HepG2 (cell line): ENCODE data around the gene ZNF277. TPM values are rescaled to one million over a fixed set of nuclear protein-coding genes. Genes with fewer than 3 reads are reported as not detected.

Experiments
- ATAC-seq: fragments of 200-7000 bp; cut with Tn5 transposase; 3 replicates; pipeline ENCODE4 v1.9.1; 2020; ENCODE audit warnings: mild to moderate bottlenecking, moderate library complexity
- BruUV-seq: library from RNA; stranded (reverse); fragments of 400-500 nt; replicated peaks from 2 replicates; lab custom pipeline; 2021; lab: Mats Ljungman, UMichigan
- CTCF ChIA-PET: fragments of 300-600 bp; formaldehyde crosslinking; extraction: SDS; loops from one replicate; lab custom pipeline; 2021; ENCODE audit warnings: low total read pairs, inconsistent platforms, low intra/inter-chr PET ratio; lab: Yijun Ruan, JAX
- POLR2A ChIA-PET: fragments of 350-600 bp; sonication (Branson Sonifier 250); formaldehyde crosslinking; loops from one replicate; lab custom pipeline; 2020; ENCODE audit warnings: antibody characterized with exemption, inconsistent platforms; lab: Yijun Ruan, JAX
- DNase-seq: peaks from one replicate; pipeline ENCODE4 v3.0.0-alpha.2; 2015; ENCODE audit warnings: low spot score
- FAIRE-seq: peaks from 3 replicates; lab custom pipeline; 2011; peaks lifted over from hg19 to GRCh38; lab: Jason Lieb, UNC
- H2AFZ ChIP-seq: one replicate; pipeline ENCODE4 v1.6.1; 2011; ENCODE audit warnings: low read length, inconsistent platforms
- H3K27ac ChIP-seq: fragments of 300-600 bp; 3 replicates; pipeline ENCODE4 v1.8.0; 2011; ENCODE audit warnings: mixed run types, mild to moderate bottlenecking, mixed read lengths, low read length, inconsistent platforms; ENCODE audit not compliant: insufficient read depth; ENCODE audit errors: extremely low read length
- H3K27me3 ChIP-seq, 2 experiments: fragments of 200-600 bp in 1 of 2; 2 replicates in 1 of 2; 3 replicates in 1 of 2; pipeline versions ENCODE4 v1.6.0 to v1.8.0; 2011; ENCODE audit warnings: low read length in 2 of 2, mild to moderate bottlenecking in 2 of 2, moderate library complexity in 2 of 2, inconsistent platforms in 1 of 2; ENCODE audit not compliant: insufficient read depth in 2 of 2, control insufficient read depth in 1 of 2
- H3K36me3 ChIP-seq, 2 experiments: fragments of 200-600 bp in 1 of 2; replicated peaks in 1 of 2; 2 replicates in 1 of 2; 3 replicates in 1 of 2; pipeline versions ENCODE4 v1.5.1 to v1.8.0; 2011; ENCODE audit warnings: low read length in 2 of 2, inconsistent platforms in 1 of 2; ENCODE audit not compliant: insufficient read depth in 2 of 2, control insufficient read depth in 1 of 2
- H3K4me1 ChIP-seq: 2 replicates; pipeline ENCODE4 v1.5.1; 2012; ENCODE audit warnings: low read length, inconsistent platforms; ENCODE audit not compliant: insufficient read depth
- H3K4me2 ChIP-seq: 2 replicates; pipeline ENCODE4 v1.6.0; 2011; ENCODE audit warnings: low read depth, low read length, inconsistent platforms
- H3K4me3 ChIP-seq, 3 experiments: fragments of 200-600 bp in 1 of 3; sonication (generic), shearing (Covaris generic) in 1 of 3; replicated peaks in 1 of 3; 2 replicates each; pipeline ENCODE4 v1.5.1; 2011 to 2016; ENCODE audit warnings: low read length in 3 of 3, inconsistent platforms in 2 of 3, low read depth in 2 of 3, mild to moderate bottlenecking in 2 of 3, control low read depth in 1 of 3, mixed read lengths in 1 of 3; ENCODE audit not compliant: insufficient read depth in 1 of 3
- H3K79me2 ChIP-seq: one replicate; pipeline ENCODE4 v1.6.1; 2011; ENCODE audit warnings: low read length, inconsistent platforms; ENCODE audit not compliant: insufficient read depth
- H3K9ac ChIP-seq: 2 replicates; pipeline ENCODE4 v1.6.0; 2011; ENCODE audit warnings: mild to moderate bottlenecking, low read depth, low read length, inconsistent platforms; ENCODE audit not compliant: insufficient read depth
- H3K9me3 ChIP-seq: 2 replicates; pipeline ENCODE4 v1.5.1; 2012; ENCODE audit warnings: mild to moderate bottlenecking, low read length
- H4K20me1 ChIP-seq: 2 replicates; pipeline ENCODE4 v1.6.0; 2011; ENCODE audit warnings: inconsistent platforms, mild to moderate bottlenecking, low read length, moderate library complexity; ENCODE audit not compliant: insufficient read depth
- BORCS8-MEF2B ChIP-seq: sonication (generic); formaldehyde crosslinking; IDR thresholded peaks from 2 replicates; pipeline ENCODE4 v1.8.0; 2022; ENCODE audit warnings: mild to moderate bottlenecking, missing genetic modification reagents
- CENPX ChIP-seq: sonication (generic); formaldehyde crosslinking; IDR thresholded peaks from 2 replicates; pipeline ENCODE4 v1.9.0; 2021; ENCODE audit warnings: mild to moderate bottlenecking, missing genetic modification reagents, moderate library complexity
- CSRNP2 ChIP-seq: sonication (generic); formaldehyde crosslinking; conservative IDR thresholded peaks from 2 replicates; pipeline ENCODE4 v1.8.0; 2022; ENCODE audit warnings: low read depth, missing genetic modification reagents
- DBP ChIP-seq: sonication (generic); formaldehyde crosslinking; IDR thresholded peaks from 2 replicates; pipeline ENCODE4 v1.4.0; 2020; ENCODE audit warnings: missing genetic modification reagents; ENCODE audit errors: not compliant biosample characterization
- HDAC6 ChIP-seq: fragments of 200-600 bp; sonication (generic); IDR thresholded peaks from 2 replicates; pipeline ENCODE4 v1.7.0; 2017; ENCODE audit warnings: mild to moderate bottlenecking, antibody characterized with exemption, low read length, low read depth
- JUN ChIP-seq: sonication (generic); formaldehyde crosslinking; IDR thresholded peaks from 2 replicates; pipeline ENCODE4 v1.4.0; 2020; ENCODE audit warnings: mild to moderate bottlenecking, missing genetic modification reagents
- MAFG ChIP-seq: sonication (generic); formaldehyde crosslinking; IDR thresholded peaks from 2 replicates; pipeline ENCODE4 v1.5.1; 2020; ENCODE audit warnings: mild to moderate bottlenecking, missing genetic modification reagents
- MED8 ChIP-seq: sonication (generic); formaldehyde crosslinking; IDR thresholded peaks from 2 replicates; pipeline ENCODE4 v1.8.1; 2023; ENCODE audit warnings: mild to moderate bottlenecking, missing genetic modification reagents; ENCODE audit not compliant: insufficient replicate concordance
- POGK ChIP-seq: sonication (generic); formaldehyde crosslinking; conservative IDR thresholded peaks from 2 replicates; pipeline ENCODE4 v1.8.0; 2022; ENCODE audit warnings: mild to moderate bottlenecking, moderate library complexity, missing genetic modification reagents
- SP2 ChIP-seq: sonication (generic); formaldehyde crosslinking; IDR thresholded peaks from 2 replicates; pipeline ENCODE4 v1.5.1; 2020; ENCODE audit warnings: mild to moderate bottlenecking, missing genetic modification reagents
- ZNF121 ChIP-seq: sonication (generic); formaldehyde crosslinking; IDR thresholded peaks from 2 replicates; pipeline ENCODE4 v1.5.0; 2020; ENCODE audit warnings: mild to moderate bottlenecking, missing genetic modification reagents
- ZNF136 ChIP-seq: sonication (generic); formaldehyde crosslinking; IDR thresholded peaks from 2 replicates; pipeline ENCODE4 v1.8.1; 2022; ENCODE audit warnings: low read depth, mild to moderate bottlenecking, moderate library complexity, missing genetic modification reagents
- ZNF747 ChIP-seq: sonication (generic); formaldehyde crosslinking; IDR thresholded peaks from 2 replicates; pipeline ENCODE4 v1.8.1; 2023; ENCODE audit warnings: missing genetic modification reagents, mild to moderate bottlenecking, borderline replicate concordance
- WGBS: methylation state at CpG from one replicate; pipeline ENCODE4 v1.1.6; 2017; ENCODE audit warnings: low lambda C conversion rate; 5-methylcytosine and 5-hydroxymethylcytosine counted together
- in situ Hi-C: cut with HindIII; loops from 2 replicates; pipeline ENCODE4 v1.10.0; 2017; ENCODE audit warnings: low pct_unique_long_range_greater_than_20kb; ENCODE audit not compliant: extremely low pct_ligation_motif_present
- intact Hi-C: fragments of 100-400 bp; cut with micrococcal nuclease; formaldehyde crosslinking; loops from one replicate; pipeline ENCODE4 v1.10.0; 2022; ENCODE audit not compliant: unreplicated experiment
- polyA plus RNA-seq, 8 experiments: library from polyadenylated mRNA; depleted of rRNA in 3 of 8; stranded (reverse) in 7 of 8; unstranded in 1 of 8; fragments of >200 nt; fragmentation: Illumina TruSeq in 4 of 8; extraction: Trizol in 4 of 8; gene quantifications; 2 replicates each; pipeline versions ENCODE4 v1.2.1 to v1.2.3, GENCODE V29; 2011 to 2016; ENCODE audit warnings: low read depth in 4 of 8, missing spikeins in 1 of 8, mixed read lengths in 1 of 8; ENCODE audit not compliant: insufficient read depth in 1 of 8
- total RNA-seq, 5 experiments: library from RNA; depleted of rRNA; stranded (reverse); fragments of >200 nt; fragmentation: Illumina TruSeq; extraction: Trizol; gene quantifications; 2 replicates each; pipeline ENCODE4 v1.2.3, GENCODE V29; 2016; ENCODE audit warnings: low read depth in 1 of 5
- TF ChIP-seq, protein P1 (sequence below): sonication (generic); formaldehyde crosslinking; IDR thresholded peaks from 2 replicates; pipeline ENCODE4 v1.5.0; 2020; ENCODE audit warnings: missing genetic modification reagents
- TF ChIP-seq, protein P2 (sequence below): IDR thresholded peaks from 2 replicates; pipeline ENCODE4 v1.6.1; 2012; ENCODE audit warnings: low read depth, low read length, improper control_type of control experiment

ZNF277 gene
- total and polyA plus RNA-seq, 2 of the 13 experiments (the other 11 are each of a cell fraction or from before 2014, with no cell fraction given) = 29.1 to 30.1 TPM

DNA sequence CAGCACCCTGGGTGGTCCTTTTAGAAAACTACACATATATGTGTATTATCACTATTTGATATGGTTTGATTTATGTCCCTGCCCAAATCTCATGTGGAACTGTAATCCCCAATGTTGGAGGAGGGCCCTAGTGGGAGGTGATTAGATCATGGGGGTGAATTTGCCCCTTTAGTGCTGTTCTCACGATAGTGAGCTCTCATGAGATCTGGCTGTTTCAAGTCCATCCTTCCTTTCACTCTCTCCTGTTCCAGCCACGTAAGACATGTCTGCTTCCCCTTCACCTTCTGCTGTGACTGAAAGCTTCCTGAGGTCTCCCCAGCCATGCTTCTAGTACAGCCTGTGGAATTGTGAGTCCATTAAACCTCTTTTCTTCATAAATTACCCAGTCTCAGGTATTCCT lies 37.6 kb upstream of the ZNF277 start (continued):
- TF ChIP-seq POGK (CRISPR knock-in tag) = no peak
- TF ChIP-seq, all 625 proteins: peak for 0

DNA sequence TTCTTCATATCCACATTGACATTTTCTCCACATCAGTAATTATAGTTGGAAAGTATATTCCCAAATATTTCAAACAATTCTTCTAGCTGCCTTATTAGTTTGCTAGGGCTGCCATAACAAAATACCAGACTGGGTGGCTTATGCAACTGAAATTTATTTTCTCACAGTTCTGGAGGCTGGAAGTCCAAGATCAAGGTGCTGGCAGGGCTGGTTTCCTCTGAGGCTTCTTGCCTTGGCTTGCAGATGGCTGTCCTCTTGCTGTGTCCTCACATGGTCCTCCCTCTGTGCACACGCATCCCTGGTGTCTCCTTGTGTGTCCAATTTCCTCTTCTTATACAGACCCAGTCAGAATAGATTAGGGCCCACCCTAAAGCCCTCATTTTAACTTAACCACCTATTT lies 34.8 kb upstream of the ZNF277 start:
- intact Hi-C loops (no loop called here), in situ Hi-C loops (no loop called here)
- Histone ChIP-seq H3K9ac (no peak overlapping the region), H3K79me2 (peaks cover 26% of the 10 kb centered on the region), H3K4me2 (no peak overlapping the region), H3K27me3 (no peaks in the 10 kb centered on the region), H3K36me3 (no peaks in the 10 kb centered on the region), H3K4me3 (no peak overlapping the region), H3K4me1 (peaks cover 10% of the 10 kb centered on the region), H3K27ac (no peak overlapping the region), H3K9me3 (no peaks in the 10 kb centered on the region), H4K20me1 (peaks cover 3% of the 10 kb centered on the region; the same call in 1 of the 2 replicates), H2AFZ (no peak overlapping the region)
- CTCF ChIA-PET = no interaction called here
- DNase-seq (no peak), FAIRE-seq (no peak), ATAC-seq (no peak)
- no TSS peak for BruUV-seq
- 100% methylated on average over 1 of the region's 1 CpG for WGBS
- POLR2A ChIA-PET = no interaction called here
- TF ChIP-seq ZNF136 = no peak
- TF ChIP-seq MED8 (CRISPR knock-in tag) = no peak
- no peak for TF ChIP-seq ZNF747
- no peak for TF ChIP-seq DBP
- TF ChIP-seq CSRNP2 (CRISPR knock-in tag) = no peak
- TF ChIP-seq HDAC6 = no peak
- TF ChIP-seq SP2 = no peak
- no peak for TF ChIP-seq MAFG (CRISPR knock-in tag)
- TF ChIP-seq BORCS8-MEF2B (CRISPR knock-in tag) = no peak
- TF ChIP-seq ZNF121 = no peak
- TF ChIP-seq, protein P1, sequence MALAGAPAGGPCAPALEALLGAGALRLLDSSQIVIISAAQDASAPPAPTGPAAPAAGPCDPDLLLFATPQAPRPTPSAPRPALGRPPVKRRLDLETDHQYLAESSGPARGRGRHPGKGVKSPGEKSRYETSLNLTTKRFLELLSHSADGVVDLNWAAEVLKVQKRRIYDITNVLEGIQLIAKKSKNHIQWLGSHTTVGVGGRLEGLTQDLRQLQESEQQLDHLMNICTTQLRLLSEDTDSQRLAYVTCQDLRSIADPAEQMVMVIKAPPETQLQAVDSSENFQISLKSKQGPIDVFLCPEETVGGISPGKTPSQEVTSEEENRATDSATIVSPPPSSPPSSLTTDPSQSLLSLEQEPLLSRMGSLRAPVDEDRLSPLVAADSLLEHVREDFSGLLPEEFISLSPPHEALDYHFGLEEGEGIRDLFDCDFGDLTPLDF (CRISPR knock-in tag) = no peak
- TF ChIP-seq JUN (CRISPR knock-in tag) = no peak
- TF ChIP-seq CENPX (CRISPR knock-in tag) = no peak
- TF ChIP-seq, protein P2, sequence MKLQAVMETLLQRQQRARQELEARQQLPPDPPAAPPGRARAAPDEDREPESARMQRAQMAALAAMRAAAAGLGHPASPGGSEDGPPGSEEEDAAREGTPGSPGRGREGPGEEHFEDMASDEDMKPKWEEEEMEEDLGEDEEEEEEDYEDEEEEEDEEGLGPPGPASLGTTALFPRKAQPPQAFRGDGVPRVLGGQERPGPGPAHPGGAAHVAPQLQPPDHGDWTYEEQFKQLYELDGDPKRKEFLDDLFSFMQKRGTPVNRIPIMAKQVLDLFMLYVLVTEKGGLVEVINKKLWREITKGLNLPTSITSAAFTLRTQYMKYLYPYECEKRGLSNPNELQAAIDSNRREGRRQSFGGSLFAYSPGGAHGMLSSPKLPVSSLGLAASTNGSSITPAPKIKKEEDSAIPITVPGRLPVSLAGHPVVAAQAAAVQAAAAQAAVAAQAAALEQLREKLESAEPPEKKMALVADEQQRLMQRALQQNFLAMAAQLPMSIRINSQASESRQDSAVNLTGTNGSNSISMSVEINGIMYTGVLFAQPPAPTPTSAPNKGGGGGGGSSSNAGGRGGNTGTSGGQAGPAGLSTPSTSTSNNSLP = no peak
